Measurements from ENCODE around the gene ARRDC5. TPM values are rescaled to one million over a fixed set of nuclear protein-coding genes. Genes with fewer than 3 reads are reported as not detected.

ARRDC5 gene
- total and polyA plus RNA-seq, 2 of the 13 experiments (the other 11 are each of a cell fraction or from before 2014, with no cell fraction given), result not detected

DNA sequence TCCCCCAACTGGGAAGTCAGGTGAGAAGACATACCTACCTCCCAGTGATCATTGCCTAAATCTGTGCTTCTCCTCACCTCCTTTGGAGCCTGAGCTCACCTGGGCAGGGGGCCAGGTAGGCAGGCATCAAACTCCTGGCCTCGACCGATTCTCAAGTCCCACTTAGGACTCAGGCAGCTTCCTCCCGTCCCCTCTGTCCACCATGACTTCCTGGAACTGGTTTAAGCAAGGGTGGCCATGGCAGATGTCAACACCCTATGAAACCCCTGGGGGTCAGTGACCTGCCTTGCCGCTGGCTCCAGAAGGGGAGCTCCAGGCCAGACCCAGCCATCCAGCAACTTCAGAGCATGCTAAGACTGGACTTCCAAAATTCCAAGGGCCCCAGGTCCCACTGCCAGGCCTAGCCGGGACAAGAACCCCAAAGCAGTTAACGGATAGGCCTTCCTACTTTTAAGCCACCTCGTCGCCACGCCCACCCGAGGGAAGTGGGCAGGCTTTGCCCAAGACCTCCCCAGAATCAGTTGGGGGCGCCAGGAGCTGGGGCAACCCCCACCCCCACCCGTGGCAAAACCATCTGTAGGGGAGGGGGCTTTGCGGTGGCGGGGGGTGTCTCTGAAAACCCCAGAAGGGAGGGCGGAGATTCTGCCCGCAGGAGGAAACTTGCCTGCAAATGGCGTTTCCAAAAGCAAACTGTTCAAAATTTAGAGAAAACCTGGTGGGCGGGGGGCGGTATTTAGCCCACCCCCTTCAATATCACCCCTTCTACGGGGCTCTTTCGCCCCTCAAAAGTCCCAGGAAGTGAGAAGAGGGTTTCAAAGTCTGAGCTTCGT is 35.9 kb downstream of the ARRDC5 start (continued):
- TF ChIP-seq, protein P1, sequence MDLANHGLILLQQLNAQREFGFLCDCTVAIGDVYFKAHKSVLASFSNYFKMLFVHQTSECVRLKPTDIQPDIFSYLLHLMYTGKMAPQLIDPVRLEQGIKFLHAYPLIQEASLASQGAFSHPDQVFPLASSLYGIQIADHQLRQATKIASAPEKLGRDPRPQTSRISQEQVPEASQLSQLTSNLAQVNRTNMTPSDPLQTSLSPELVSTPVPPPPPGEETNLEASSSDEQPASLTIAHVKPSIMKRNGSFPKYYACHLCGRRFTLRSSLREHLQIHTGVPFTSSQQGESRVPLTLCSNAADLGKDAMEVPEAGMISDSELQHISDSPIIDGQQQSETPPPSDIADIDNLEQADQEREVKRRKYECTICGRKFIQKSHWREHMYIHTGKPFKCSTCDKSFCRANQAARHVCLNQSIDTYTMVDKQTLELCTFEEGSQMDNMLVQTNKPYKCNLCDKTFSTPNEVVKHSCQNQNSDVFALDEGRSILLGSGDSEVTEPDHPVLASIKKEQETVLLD (CRISPR knock-in tag; IDR thresholded peaks at IDR 0.05; ENCODE audit: low read depth), result no peak
- TF ChIP-seq ZNF782 (CRISPR knock-in tag; IDR thresholded peaks at IDR 0.05; ENCODE audit: borderline replicate concordance) (no peak), HDAC1 (CRISPR knock-in tag; IDR thresholded peaks at IDR 0.05) (peak; percentile 43; the same call in 1 of the 2 replicates), SIN3A (IDR thresholded peaks at IDR 0.05; ENCODE audit: borderline replicate concordance, low read depth, low read length) (no peak), CHCHD3 (CRISPR knock-in tag; IDR thresholded peaks at IDR 0.05) (no peak), ZNF556 (CRISPR knock-in tag; IDR thresholded peaks at IDR 0.05; ENCODE audit: borderline replicate concordance) (no peak), STAG1 (CRISPR knock-in tag; IDR thresholded peaks at IDR 0.05) (no peak), KDM6A (CRISPR knock-in tag; IDR thresholded peaks at IDR 0.05; ENCODE audit: low read depth) (no peak), ZSCAN21 (CRISPR knock-in tag; IDR thresholded peaks at IDR 0.05; ENCODE audit: borderline replicate concordance) (no peak), ZNF350 (CRISPR knock-in tag; IDR thresholded peaks at IDR 0.05; ENCODE audit: borderline replicate concordance, low read depth) (0 out of 2 replicates have a peak, but pooled peaks have one; percentile 20), ZNF101 (CRISPR knock-in tag; IDR thresholded peaks at IDR 0.05; ENCODE audit: borderline replicate concordance, low read depth) (no peak), ZNF850 (CRISPR knock-in tag; conservative IDR thresholded peaks at IDR 0.05) (no peak), ZNF143 (CRISPR knock-in tag; IDR thresholded peaks at IDR 0.05) (no peak), ZFP90 (CRISPR knock-in tag; IDR thresholded peaks at IDR 0.05; ENCODE audit: borderline replicate concordance) (no peak), PHF21A (CRISPR knock-in tag; IDR thresholded peaks at IDR 0.05) (peak; percentile 15; the same call in 1 of the 2 replicates), ZNF557 (CRISPR knock-in tag; IDR thresholded peaks at IDR 0.05) (no peak), ZC3H4 (CRISPR knock-in tag; IDR thresholded peaks at IDR 0.05; ENCODE audit: borderline replicate concordance) (no peak), NCOA2 (CRISPR knock-in tag; IDR thresholded peaks at IDR 0.05) (no peak)
- TF ChIP-seq, protein P2, sequence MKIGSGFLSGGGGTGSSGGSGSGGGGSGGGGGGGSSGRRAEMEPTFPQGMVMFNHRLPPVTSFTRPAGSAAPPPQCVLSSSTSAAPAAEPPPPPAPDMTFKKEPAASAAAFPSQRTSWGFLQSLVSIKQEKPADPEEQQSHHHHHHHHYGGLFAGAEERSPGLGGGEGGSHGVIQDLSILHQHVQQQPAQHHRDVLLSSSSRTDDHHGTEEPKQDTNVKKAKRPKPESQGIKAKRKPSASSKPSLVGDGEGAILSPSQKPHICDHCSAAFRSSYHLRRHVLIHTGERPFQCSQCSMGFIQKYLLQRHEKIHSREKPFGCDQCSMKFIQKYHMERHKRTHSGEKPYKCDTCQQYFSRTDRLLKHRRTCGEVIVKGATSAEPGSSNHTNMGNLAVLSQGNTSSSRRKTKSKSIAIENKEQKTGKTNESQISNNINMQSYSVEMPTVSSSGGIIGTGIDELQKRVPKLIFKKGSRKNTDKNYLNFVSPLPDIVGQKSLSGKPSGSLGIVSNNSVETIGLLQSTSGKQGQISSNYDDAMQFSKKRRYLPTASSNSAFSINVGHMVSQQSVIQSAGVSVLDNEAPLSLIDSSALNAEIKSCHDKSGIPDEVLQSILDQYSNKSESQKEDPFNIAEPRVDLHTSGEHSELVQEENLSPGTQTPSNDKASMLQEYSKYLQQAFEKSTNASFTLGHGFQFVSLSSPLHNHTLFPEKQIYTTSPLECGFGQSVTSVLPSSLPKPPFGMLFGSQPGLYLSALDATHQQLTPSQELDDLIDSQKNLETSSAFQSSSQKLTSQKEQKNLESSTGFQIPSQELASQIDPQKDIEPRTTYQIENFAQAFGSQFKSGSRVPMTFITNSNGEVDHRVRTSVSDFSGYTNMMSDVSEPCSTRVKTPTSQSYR (CRISPR knock-in tag; IDR thresholded peaks at IDR 0.05; ENCODE audit: borderline replicate concordance), result peak; percentile 22; the same call in 1 of the 2 replicates
- TF ChIP-seq, protein P3, sequence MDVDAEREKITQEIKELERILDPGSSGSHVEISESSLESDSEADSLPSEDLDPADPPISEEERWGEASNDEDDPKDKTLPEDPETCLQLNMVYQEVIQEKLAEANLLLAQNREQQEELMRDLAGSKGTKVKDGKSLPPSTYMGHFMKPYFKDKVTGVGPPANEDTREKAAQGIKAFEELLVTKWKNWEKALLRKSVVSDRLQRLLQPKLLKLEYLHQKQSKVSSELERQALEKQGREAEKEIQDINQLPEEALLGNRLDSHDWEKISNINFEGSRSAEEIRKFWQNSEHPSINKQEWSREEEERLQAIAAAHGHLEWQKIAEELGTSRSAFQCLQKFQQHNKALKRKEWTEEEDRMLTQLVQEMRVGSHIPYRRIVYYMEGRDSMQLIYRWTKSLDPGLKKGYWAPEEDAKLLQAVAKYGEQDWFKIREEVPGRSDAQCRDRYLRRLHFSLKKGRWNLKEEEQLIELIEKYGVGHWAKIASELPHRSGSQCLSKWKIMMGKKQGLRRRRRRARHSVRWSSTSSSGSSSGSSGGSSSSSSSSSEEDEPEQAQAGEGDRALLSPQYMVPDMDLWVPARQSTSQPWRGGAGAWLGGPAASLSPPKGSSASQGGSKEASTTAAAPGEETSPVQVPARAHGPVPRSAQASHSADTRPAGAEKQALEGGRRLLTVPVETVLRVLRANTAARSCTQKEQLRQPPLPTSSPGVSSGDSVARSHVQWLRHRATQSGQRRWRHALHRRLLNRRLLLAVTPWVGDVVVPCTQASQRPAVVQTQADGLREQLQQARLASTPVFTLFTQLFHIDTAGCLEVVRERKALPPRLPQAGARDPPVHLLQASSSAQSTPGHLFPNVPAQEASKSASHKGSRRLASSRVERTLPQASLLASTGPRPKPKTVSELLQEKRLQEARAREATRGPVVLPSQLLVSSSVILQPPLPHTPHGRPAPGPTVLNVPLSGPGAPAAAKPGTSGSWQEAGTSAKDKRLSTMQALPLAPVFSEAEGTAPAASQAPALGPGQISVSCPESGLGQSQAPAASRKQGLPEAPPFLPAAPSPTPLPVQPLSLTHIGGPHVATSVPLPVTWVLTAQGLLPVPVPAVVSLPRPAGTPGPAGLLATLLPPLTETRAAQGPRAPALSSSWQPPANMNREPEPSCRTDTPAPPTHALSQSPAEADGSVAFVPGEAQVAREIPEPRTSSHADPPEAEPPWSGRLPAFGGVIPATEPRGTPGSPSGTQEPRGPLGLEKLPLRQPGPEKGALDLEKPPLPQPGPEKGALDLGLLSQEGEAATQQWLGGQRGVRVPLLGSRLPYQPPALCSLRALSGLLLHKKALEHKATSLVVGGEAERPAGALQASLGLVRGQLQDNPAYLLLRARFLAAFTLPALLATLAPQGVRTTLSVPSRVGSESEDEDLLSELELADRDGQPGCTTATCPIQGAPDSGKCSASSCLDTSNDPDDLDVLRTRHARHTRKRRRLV (CRISPR knock-in tag; IDR thresholded peaks at IDR 0.05), result no peak
